Karpas-422 (cell line): ENCODE measurements around the gene MRPL18. TPM values are rescaled to one million over a fixed set of nuclear protein-coding genes. Genes with fewer than 3 reads are reported as not detected.
"Not testable (repeated sequence)": the region's sequence is repeated elsewhere in the genome, so short reads cannot be mapped to it uniquely, and the experiment has no call there.

ENCODE experiments used
- DNase-seq: peaks from one replicate; pipeline ENCODE4 v3.0.0-alpha.2; 2015
- H2AFZ ChIP-seq: fragments of 200-600 bp; sonication (generic); 2 replicates; pipeline ENCODE4 v1.6.1; 2014; ENCODE audit warnings: antibody characterized with exemption, low read length, mixed read lengths
- H3K27ac ChIP-seq: fragments of 200-600 bp; sonication (generic); 2 replicates; pipeline ENCODE4 v1.5.1; 2014; ENCODE audit warnings: mild to moderate bottlenecking, low read length, moderate library complexity
- H3K27me3 ChIP-seq: fragments of 200-600 bp; sonication (generic); 2 replicates; pipeline ENCODE4 v1.6.1; 2014; ENCODE audit warnings: low read length, mixed read lengths
- H3K36me3 ChIP-seq: fragments of 200-600 bp; sonication (generic); 2 replicates; pipeline ENCODE4 v1.6.1; 2014; ENCODE audit warnings: low read length, mixed read lengths; ENCODE audit not compliant: insufficient read depth
- H3K4me1 ChIP-seq: fragments of 200-600 bp; sonication (generic); 2 replicates; pipeline ENCODE4 v1.6.1; 2014; ENCODE audit warnings: mild to moderate bottlenecking, low read length, mixed read lengths
- H3K4me2 ChIP-seq: fragments of 200-600 bp; sonication (generic); 2 replicates; pipeline ENCODE4 v1.6.1; 2014; ENCODE audit warnings: low read length, low read depth, mild to moderate bottlenecking; ENCODE audit not compliant: poor library complexity, severe bottlenecking
- H3K4me3 ChIP-seq: fragments of 200-600 bp; sonication (generic); 2 replicates; pipeline ENCODE4 v1.5.1; 2014; ENCODE audit warnings: mild to moderate bottlenecking, antibody characterized with exemption, low read length, mixed read lengths
- H3K79me2 ChIP-seq: fragments of 200-600 bp; sonication (generic); 2 replicates; pipeline ENCODE4 v1.6.1; 2014; ENCODE audit warnings: mild to moderate bottlenecking, low read length, mixed read lengths
- H3K9ac ChIP-seq: fragments of 200-600 bp; sonication (generic); 2 replicates; pipeline ENCODE4 v1.6.0; 2014; ENCODE audit warnings: low read length
- H3K9me2 ChIP-seq: fragments of 200-600 bp; sonication (generic), shearing (Covaris generic); replicated peaks from 2 replicates; pipeline ENCODE4 v1.6.0; 2014; ENCODE audit warnings: mild to moderate bottlenecking, low read length, moderate library complexity; ENCODE audit not compliant: insufficient read depth
- H3K9me3 ChIP-seq: fragments of 300-700, 200-600 bp; sonication (generic); 2 replicates; pipeline ENCODE4 v1.6.1; 2014; ENCODE audit warnings: low read length, mixed read lengths
- H4K20me1 ChIP-seq: fragments of 200-600 bp; sonication (generic); 2 replicates; pipeline ENCODE4 v1.6.1; 2014; ENCODE audit warnings: mild to moderate bottlenecking, antibody characterized with exemption, low read length, low read depth; ENCODE audit not compliant: insufficient read depth
- total RNA-seq: library from RNA; depleted of rRNA; stranded (reverse); fragments of >200 nt; shearing (Covaris generic); gene quantifications from 2 replicates; pipeline ENCODE4 v1.2.3, GENCODE V29; 2014; ENCODE audit warnings: low replicate concordance

The MRPL18 gene
- total RNA-seq, 1 experiment from 2014 or later, result 50.8 TPM

DNA sequence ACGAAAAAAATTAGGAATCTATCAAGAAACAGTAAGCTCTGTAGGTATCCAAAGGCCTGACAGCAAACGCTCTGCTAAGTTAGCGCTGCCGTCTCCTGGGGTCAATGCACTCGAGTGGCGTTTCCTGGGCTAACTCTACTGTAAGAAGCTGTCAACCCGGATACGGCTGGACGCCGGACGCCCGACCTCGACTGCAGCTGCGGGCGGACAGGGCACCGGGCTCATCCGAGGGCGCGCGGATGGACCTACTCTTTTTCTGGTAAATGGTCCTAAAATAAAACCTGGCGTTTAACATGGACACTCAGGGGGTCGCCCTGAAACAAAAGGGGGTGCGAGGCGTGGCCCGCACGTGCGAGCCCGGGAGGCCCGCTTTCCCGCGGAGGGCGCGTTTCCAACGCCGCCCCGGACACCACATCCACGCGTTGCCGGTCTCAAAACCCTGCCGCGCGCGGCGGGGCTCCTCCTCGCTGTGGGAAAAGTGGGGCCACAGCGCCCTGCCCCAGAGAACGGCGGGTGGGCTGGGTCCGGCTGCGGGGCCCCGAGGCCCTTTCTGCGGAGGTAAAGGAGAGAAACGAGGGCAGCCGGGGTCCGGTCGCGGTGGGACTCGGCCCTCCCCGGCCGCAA lies 1.4 kb upstream of the MRPL18 start:
- peaks cover 33% of the 10 kb centered on the region for H4K20me1 ChIP-seq
- H3K27me3 ChIP-seq, result no peaks in the 10 kb centered on the region
- peak overlapping the region; percentile 85 for H3K4me2 ChIP-seq
- H3K9ac ChIP-seq, result peak overlapping the region; percentile 96
- no peak overlapping the region for H2AFZ ChIP-seq
- peak overlapping the region; percentile 93 for H3K4me3 ChIP-seq
- H3K36me3 ChIP-seq, result peaks cover 59% of the 10 kb centered on the region
- H3K27ac ChIP-seq, result peak overlapping the region; percentile 63
- no peaks in the 10 kb centered on the region for H3K9me2 ChIP-seq
- no peaks in the 10 kb centered on the region for H3K9me3 ChIP-seq
- H3K4me1 ChIP-seq, result peaks cover 39% of the 10 kb centered on the region
- peaks cover 87% of the 10 kb centered on the region for H3K79me2 ChIP-seq
- peak; percentile 60 for DNase-seq

DNA sequence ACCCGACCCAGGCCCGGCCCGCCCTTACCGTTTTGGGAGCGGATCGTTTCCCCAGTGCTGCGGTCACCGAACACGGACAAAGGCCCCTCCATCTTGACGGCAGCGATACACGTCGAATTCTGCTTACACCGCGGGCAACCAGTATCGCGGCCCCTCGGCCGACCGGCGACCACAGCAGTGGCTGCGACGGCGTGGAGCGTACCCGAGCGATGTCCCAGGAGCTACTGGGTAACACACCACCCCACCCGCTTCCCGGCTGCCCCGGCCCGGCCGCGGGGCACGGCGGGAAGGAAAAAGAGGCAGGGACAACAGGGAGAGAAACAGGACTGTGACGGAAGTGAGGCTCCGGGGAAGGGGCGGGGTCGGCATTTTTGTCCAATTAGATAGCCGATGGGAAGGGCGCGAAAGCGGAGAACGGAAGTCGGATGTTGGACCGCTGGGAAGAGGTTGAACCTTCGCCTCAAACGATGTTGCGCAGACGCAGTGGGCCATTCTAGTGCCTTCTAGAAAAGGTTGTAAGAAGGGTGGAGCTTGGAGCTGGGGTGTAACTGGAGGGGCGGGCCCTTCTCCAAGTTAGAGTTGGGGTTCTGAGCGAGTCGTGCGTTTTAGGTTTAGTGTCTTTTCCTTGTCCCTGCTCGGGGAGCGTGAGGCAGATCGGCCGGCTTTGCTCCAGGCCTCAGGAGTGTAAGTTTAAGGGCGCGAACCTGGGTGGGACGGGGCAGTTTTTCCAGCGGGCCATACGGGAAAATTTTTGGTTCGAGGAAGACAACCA lies 704 bp upstream of the MRPL18 start, which contains the start of gene TCP1:
Gene TCP1, minus strand, starts transcription at position 226 of the 772 bp plus-strand sequence. Its CDS starts 134 bp downstream, at position 92.
- H3K4me3 ChIP-seq, result peak within 1 kb of the TSS; percentile 93
- peaks cover 30% of the 10 kb centered on the region for H4K20me1 ChIP-seq
- H3K4me1 ChIP-seq, result peaks cover 39% of the 10 kb centered on the region
- H3K9me3 ChIP-seq, result no peaks in the 10 kb centered on the region
- H2AFZ ChIP-seq, result peak within 1 kb of the TSS; percentile 56; the same call in 1 of the 2 replicates
- H3K9me2 ChIP-seq, result no peaks in the 10 kb centered on the region
- peaks cover 61% of the 10 kb centered on the region for H3K36me3 ChIP-seq
- DNase-seq, result peak; percentile 100
- H3K27ac ChIP-seq, result peak within 1 kb of the TSS; percentile 71
- H3K9ac ChIP-seq, result peak within 1 kb of the TSS; percentile 96
- no peaks in the 10 kb centered on the region for H3K27me3 ChIP-seq
- H3K4me2 ChIP-seq, result peak within 1 kb of the TSS; percentile 93
- H3K79me2 ChIP-seq, result peaks cover 89% of the 10 kb centered on the region

DNA sequence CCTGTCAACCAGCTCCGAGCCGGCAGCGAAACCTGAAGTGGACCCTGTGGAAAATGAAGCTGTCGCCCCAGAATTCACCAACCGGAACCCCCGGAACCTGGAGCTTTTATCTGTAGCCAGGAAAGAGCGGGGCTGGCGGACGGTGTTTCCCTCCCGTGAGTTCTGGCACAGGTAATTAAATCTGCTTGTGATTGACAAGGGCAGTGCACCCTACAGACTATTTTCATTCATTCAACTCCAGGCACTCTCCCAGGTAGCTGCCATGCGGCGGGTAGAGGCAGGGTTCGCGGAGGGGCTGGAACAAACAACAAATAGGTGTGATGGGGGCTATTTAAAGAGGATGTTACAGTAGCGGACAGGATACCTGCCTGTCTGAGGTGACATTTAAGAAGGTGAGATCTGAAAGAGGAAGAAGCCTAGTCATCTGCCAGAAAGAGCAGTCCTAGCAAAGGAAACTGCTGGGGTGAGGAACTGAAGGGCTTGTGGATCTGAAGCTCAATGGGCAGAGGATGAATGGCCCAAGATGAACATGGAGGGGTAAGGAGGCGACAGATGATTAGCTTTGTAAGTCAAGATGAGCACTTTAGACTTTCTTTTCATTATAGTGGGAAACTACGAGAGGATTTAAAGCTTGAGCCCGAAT lies 810 bp downstream of the MRPL18 start:
- no peaks in the 10 kb centered on the region for H3K27me3 ChIP-seq
- H3K4me1 ChIP-seq, result peaks cover 35% of the 10 kb centered on the region
- peaks cover 46% of the 10 kb centered on the region for H3K36me3 ChIP-seq
- H3K9me2 ChIP-seq, result no peaks in the 10 kb centered on the region
- peaks cover 74% of the 10 kb centered on the region for H3K79me2 ChIP-seq
- peaks cover 24% of the 10 kb centered on the region for H4K20me1 ChIP-seq
- no peaks in the 10 kb centered on the region for H3K9me3 ChIP-seq
- peak overlapping the region; percentile 93 for H3K4me2 ChIP-seq
- H3K9ac ChIP-seq, result peak overlapping the region; percentile 88
- peak; percentile 66 for DNase-seq
- H3K4me3 ChIP-seq, result peak overlapping the region; percentile 89
- peak overlapping the region; percentile 60 for H3K27ac ChIP-seq
- 0 out of 2 replicates have a peak overlapping the region, but pooled peaks have one; percentile 37 for H2AFZ ChIP-seq

DNA sequence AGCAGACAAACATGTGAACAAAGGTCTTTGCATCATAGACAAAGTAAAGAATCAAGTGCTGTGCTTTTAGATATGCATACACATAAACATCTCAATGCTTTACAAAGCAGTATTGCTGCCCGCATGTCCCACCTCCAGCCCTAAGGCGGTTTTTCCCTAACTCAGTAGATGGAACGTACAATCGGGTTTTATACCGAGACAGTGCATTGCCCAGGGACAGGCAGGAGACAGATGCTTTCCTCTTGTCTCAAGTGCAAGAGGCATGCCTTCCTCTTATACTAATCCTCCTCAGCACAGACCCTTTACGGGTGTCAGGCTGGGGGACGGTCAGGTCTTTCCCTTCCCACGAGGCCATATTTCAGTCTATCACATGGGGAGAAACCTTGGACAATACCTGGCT lies 4.7 kb downstream of the MRPL18 start:
- not testable (repeated sequence) for H3K9ac ChIP-seq, H3K27me3 ChIP-seq, H4K20me1 ChIP-seq, H3K4me2 ChIP-seq, H3K9me2 ChIP-seq, DNase-seq, H3K27ac ChIP-seq, H3K9me3 ChIP-seq, H3K4me3 ChIP-seq, H2AFZ ChIP-seq
- Histone ChIP-seq H3K4me1 (peaks cover 16% of the 10 kb centered on the region), H3K36me3 (peaks cover 41% of the 10 kb centered on the region; the same call in 1 of the 2 replicates), H3K79me2 (peaks cover 40% of the 10 kb centered on the region)

DNA sequence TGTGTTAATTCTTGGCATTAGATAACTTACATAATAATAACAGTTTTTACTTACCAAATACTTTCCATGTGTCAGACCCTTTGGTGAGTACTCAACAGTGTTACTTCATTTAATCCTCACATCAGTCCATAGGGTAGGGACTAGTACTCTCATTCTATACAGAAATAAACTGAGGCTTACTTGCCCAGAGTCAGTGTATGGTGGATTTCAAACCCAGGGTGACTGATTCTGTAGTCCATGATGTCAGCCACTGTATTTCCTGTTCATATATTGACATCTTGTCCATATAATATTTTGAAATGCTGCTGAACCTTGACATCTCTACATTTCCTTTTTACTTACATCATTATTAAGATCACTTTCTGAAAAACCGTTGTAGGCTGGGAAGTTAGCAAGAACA lies 7.3 kb downstream of the MRPL18 start:
- Histone ChIP-seq H3K36me3 (peaks cover 32% of the 10 kb centered on the region; the same call in 1 of the 2 replicates), H3K27ac (no peak overlapping the region), H3K9me3 (no peaks in the 10 kb centered on the region), H2AFZ (no peak overlapping the region), H3K27me3 (no peaks in the 10 kb centered on the region), H4K20me1 (no peaks in the 10 kb centered on the region), H3K4me2 (no peak overlapping the region), H3K9ac (no peak overlapping the region), H3K9me2 (no peaks in the 10 kb centered on the region), H3K4me3 (no peak overlapping the region), H3K79me2 (peaks cover 17% of the 10 kb centered on the region), H3K4me1 (peaks cover 2% of the 10 kb centered on the region)
- DNase-seq, result no peak

DNA sequence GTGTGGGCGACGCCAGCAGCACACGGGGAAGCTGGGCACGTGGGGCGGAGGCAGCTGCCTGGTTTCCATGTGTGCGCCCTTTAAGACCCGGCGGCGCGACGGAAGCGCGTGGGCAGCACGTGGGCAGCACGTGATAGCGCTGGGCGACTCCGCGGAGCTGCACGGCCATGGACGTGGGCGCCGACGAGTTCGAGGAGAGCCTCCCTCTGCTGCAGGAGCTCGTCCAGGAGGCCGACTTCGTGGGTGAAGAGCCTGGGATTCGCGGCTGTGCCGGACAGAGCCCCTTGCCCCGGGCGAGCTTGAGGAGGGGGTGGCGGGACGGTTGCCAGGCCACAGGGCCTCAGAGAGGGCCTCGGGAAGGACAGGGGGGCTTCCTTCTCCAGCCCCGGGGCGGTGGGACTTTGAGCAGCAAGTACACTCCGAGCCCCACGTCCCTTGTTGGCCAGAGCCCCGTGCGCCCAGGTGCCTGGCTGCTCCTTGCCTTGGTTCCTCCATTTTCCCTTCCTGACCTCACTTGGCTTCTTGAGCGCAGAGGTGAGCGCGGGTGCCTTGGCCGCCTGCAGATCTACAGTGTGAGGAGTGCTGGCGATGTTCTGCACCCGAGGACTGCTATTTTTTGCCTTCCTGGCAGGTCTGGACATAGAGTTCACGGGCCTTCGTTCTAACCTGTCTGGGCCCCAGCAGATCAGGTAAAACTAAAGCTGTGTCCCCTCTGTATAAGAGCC lies 10.0 kb downstream of the MRPL18 start, which contains the start of gene PNLDC1:
Gene PNLDC1, plus strand, starts transcription at position 136 of the 725 bp plus-strand sequence. Its CDS starts 32 bp downstream, at position 168.
- Histone ChIP-seq H3K9ac (no peak within 1 kb of the TSS), H3K4me3 (no peak within 1 kb of the TSS), H3K27ac (no peak within 1 kb of the TSS)

DNA sequence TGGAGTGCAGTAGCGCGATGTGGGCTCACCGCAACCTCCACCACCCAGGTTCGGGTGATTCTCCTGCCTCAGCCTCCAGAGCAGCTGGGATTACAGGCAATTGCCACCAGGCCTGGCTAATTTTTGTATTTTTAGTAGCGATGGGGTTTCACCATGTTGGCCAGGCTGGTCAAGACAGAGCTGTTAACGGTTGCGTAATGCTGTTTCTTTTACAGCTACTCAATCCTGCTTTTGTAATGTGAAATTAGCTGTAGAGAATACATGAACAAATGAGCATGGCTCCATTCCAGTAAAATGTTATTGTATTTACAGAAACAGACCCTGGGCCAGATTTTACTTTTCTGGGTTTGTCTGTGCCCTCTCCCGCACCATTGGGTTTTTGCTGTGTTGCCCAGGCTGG lies 11.7 kb downstream of the MRPL18 start:
- H3K9me3 ChIP-seq, result no peaks in the 10 kb centered on the region
- no peak overlapping the region for H3K4me3 ChIP-seq
- no peaks in the 10 kb centered on the region for H3K4me1 ChIP-seq
- peaks cover 18% of the 10 kb centered on the region; the same call in 1 of the 2 replicates for H3K36me3 ChIP-seq
- no peak overlapping the region for H3K4me2 ChIP-seq
- no peaks in the 10 kb centered on the region for H4K20me1 ChIP-seq
- H3K79me2 ChIP-seq, result no peaks in the 10 kb centered on the region
- no peak overlapping the region for H3K9ac ChIP-seq
- no peaks in the 10 kb centered on the region for H3K27me3 ChIP-seq
- H3K27ac ChIP-seq, result no peak overlapping the region
- H2AFZ ChIP-seq, result no peak overlapping the region
- no peak for DNase-seq
- no peaks in the 10 kb centered on the region for H3K9me2 ChIP-seq

More for the DNA sequence above, 10.0 kb downstream of the MRPL18 start, which contains the start of gene PNLDC1:
- H2AFZ ChIP-seq, result no peak within 1 kb of the TSS
- H3K9me2 ChIP-seq, result no peaks in the 10 kb centered on the region
- no peaks in the 10 kb centered on the region for H3K79me2 ChIP-seq
- no peaks in the 10 kb centered on the region for H4K20me1 ChIP-seq
- H3K36me3 ChIP-seq, result peaks cover 18% of the 10 kb centered on the region; the same call in 1 of the 2 replicates
- H3K9me3 ChIP-seq, result no peaks in the 10 kb centered on the region
- no peaks in the 10 kb centered on the region for H3K4me1 ChIP-seq
- no peak for DNase-seq
- no peak within 1 kb of the TSS for H3K4me2 ChIP-seq
- H3K27me3 ChIP-seq, result no peaks in the 10 kb centered on the region
